ENCODE measurements around the gene NR2F2. TPM values are rescaled to one million over a fixed set of nuclear protein-coding genes. Genes with fewer than 3 reads are reported as not detected.

The NR2F2 gene
- total and polyA plus RNA-seq, 7 donors = 12.6 to 47.9 (median 24.0) TPM

GRCh38 chr15:96349034-96349856 is 18.7 kb downstream of the NR2F2 start:
- intact Hi-C loops (cut with DNase I) = loop anchor here (5.0 kb wide), 2 partner anchors 1072 to 1087 kb away; no protein-coding TSS in a partner anchor
- H3K4me3 ChIP-seq = no peak overlapping the region
- no peaks in the 10 kb centered on the region for H3K27me3 ChIP-seq
- no peak for DNase-seq
- H3K36me3 ChIP-seq = no peaks in the 10 kb centered on the region
- no peaks in the 10 kb centered on the region for H3K9me3 ChIP-seq
- H3K4me1 ChIP-seq = peaks cover 0 to 47% (median 37%) of the 10 kb centered on the region in 4 donors
- peak overlapping the region; percentile 86 to 97 (median 94) for H3K27ac ChIP-seq
- TF ChIP-seq POLR2AphosphoS5 (IDR thresholded peaks at IDR 0.05) (no peak), POLR2A (IDR thresholded peaks at IDR 0.05) (no peak), CTCF (IDR thresholded peaks at IDR 0.05) (no peak), EP300 (IDR thresholded peaks at IDR 0.05) (no peak)
- 47 to 87% methylated on average over 4 of the region's 4 CpGs for WGBS, 2 donors

GRCh38 chr15:96349857-96350720 is 19.6 kb downstream of the NR2F2 start:
- H3K36me3 ChIP-seq = no peaks in the 10 kb centered on the region
- no peak for DNase-seq
- WGBS, 2 donors = 30 to 71% methylated on average over 7 of the region's 7 CpGs
- H3K27me3 ChIP-seq = no peaks in the 10 kb centered on the region
- H3K4me1 ChIP-seq = peaks cover 0 to 45% (median 32%) of the 10 kb centered on the region in 4 donors
- intact Hi-C loops (cut with DNase I) = loop anchor here (5.0 kb wide), 2 partner anchors 1073 to 1088 kb away; no protein-coding TSS in a partner anchor
- TF ChIP-seq POLR2AphosphoS5 (IDR thresholded peaks at IDR 0.05) (no peak), POLR2A (IDR thresholded peaks at IDR 0.05) (no peak), CTCF (IDR thresholded peaks at IDR 0.05) (no peak), EP300 (IDR thresholded peaks at IDR 0.05) (no peak)
- no peak overlapping the region for H3K4me3 ChIP-seq
- H3K27ac ChIP-seq = peak overlapping the region; percentile 86 to 97 (median 94)
- H3K9me3 ChIP-seq = no peaks in the 10 kb centered on the region

GRCh38 chr15:96350934-96351724 is 20.6 kb downstream of the NR2F2 start:
- no peaks in the 10 kb centered on the region for H3K27me3 ChIP-seq
- WGBS, 2 donors = 51 to 86% methylated on average over 19 of the region's 19 CpGs
- H3K36me3 ChIP-seq = no peaks in the 10 kb centered on the region
- H3K9me3 ChIP-seq = no peaks in the 10 kb centered on the region
- peaks cover 0 to 48% (median 30%) of the 10 kb centered on the region in 4 donors for H3K4me1 ChIP-seq
- peak overlapping the region; percentile 81 to 97 (median 89) for H3K27ac ChIP-seq
- intact Hi-C loops (cut with DNase I) = no loop called here
- no peak for DNase-seq
- no peak overlapping the region for H3K4me3 ChIP-seq
- TF ChIP-seq POLR2A (IDR thresholded peaks at IDR 0.05) (no peak), CTCF (IDR thresholded peaks at IDR 0.05) (no peak), EP300 (IDR thresholded peaks at IDR 0.05) (no peak), POLR2AphosphoS5 (IDR thresholded peaks at IDR 0.05) (no peak)
